Posterior vena cava (tissue), 2 donors: ENCODE measurements around the gene EVA1A. TPM values are rescaled to one million over a fixed set of nuclear protein-coding genes. Genes with fewer than 3 reads are reported as not detected.

ENCODE experiments used
- DNase-seq: peaks from one replicate; pipeline ENCODE4 v3.0.0-alpha.2; 2020; ENCODE audit warnings: low spot score
- intact Hi-C, 2 donors: fragments of 100-400 bp; cut with DNase I; formaldehyde crosslinking; loops; one replicate each; pipeline versions ENCODE4 v1.14.1 to v1.14.2; 2022 to 2023
- total RNA-seq, 2 donors: library from RNA; stranded (reverse); fragmentation: NEBNext Ultra II Directional; extraction: Animal tissue kit (Norgen Biotek cat#: 25700); gene quantifications; one replicate each; pipeline ENCODE4 v1.2.1, GENCODE V29; 2021
- donor health status: DM: yes; HTN: yes; CAD: no.
- donor health status: DM: yes; HTN: yes; CAD: no.

Gene EVA1A
- total RNA-seq, 2 donors from 2014 or later: 0.56 to 1.1 TPM

DNA sequence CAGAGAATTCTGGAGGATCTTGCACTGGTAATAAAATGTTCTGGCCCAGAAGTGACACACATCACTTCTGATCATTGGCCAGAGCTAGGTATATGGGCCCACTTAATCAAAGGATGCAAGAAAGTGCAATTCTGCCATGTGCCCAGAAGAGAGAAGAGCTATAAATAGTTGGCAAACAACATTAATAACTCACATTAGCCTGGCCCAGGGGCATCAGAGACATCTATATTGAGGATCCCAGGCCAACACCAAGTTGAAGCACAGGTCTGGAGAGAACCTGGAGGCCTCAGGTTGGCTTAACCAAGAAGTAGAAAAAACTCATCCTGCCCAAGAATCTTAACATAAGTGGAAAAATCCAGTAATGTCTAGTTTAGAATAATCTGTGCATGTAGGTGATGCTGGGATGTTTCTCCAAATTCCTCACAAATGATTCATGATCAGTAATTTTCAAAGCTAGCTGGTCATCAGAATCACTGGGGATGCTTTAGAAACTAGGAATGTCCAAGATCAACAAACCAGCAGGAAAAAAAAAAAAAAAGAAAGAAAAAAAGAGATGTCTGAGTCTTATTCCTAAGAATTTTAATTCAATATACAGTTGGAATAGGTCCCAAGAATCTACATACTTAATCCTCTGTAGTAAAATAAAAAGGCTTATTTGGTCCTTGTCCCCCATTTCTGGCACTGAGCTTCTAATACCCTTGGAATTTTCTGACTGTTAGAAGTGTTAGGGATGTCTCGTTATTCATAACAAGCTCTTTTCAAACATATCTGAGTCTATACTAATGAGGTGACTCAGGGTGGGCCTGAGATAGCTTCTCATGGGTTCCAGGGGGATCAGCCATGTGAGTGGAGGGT lies 35.0 kb upstream of the EVA1A start:
- no peak for DNase-seq

GRCh38 chr2:75594596-75594995 lies 33.9 kb upstream of the EVA1A start:
- no peak for DNase-seq
- intact Hi-C loops: no loop called here

More for the DNA sequence above, 35.0 kb upstream of the EVA1A start:
- intact Hi-C loops: no loop called here

DNA sequence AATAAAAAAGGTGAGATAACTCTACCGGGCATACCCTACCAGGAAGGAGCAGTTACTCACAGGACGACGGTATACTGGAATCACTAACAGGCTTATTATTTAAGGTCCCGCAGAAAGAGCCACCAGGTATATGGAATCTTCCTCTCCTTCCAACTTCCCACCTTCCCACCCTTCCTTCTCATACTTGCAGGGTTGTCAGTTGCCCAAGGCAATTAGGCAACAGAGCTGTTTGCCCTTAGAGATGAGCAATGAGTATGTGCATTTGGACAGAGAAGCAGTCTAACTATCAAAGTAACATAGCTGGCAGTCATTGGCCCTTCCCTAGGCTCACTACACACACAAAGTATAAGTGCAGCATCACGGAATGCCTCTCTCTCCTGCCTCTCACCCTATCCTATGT lies 32.1 kb upstream of the EVA1A start:
- DNase-seq: no peak
- intact Hi-C loops: no loop called here

- intact Hi-C loops: no loop called here
- no peak for DNase-seq
These were observed 31.3 kb upstream of the EVA1A start for GRCh38 chr2:75592030-75592429.

GRCh38 chr2:75589391-75590105 lies 28.8 kb upstream of the EVA1A start:
- DNase-seq: no peak
- intact Hi-C loops: no loop called here

DNA sequence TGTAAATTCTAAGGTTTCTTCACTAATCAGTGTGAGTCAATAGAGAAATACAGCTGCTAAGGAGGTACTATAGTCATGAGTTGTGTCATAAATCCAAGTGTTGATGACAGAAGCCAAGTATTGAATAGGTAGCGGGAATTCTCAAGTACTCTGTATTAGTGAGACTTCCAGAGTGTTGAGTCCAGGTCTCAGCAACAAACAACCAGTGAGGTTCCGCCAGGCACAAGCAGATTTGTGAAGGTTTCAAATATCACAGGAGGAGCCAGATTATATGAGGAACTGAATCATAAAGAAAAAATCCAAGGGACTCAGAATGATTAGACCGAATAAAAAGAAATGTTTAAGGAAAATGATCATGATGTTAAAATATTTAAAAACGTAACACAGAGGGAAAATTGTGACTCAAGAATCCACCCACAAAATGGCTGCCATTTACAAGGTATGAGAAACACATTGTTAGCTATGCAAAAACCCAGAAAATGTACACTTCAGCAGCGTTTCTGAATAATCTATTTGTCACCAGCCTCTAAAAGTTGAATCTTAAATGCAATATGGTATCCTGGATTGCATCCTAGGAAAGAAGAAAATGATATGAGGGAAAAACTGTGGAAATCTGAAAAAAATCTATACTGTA lies 27.3 kb upstream of the EVA1A start:
- DNase-seq: no peak
- intact Hi-C loops: no loop called here

GRCh38 chr2:75586971-75587370 lies 26.2 kb upstream of the EVA1A start:
- intact Hi-C loops: no loop called here
- no peak for DNase-seq

- intact Hi-C loops: no loop called here
- no peak for DNase-seq
These were observed 22.1 kb upstream of the EVA1A start for GRCh38 chr2:75582840-75583239.

DNA sequence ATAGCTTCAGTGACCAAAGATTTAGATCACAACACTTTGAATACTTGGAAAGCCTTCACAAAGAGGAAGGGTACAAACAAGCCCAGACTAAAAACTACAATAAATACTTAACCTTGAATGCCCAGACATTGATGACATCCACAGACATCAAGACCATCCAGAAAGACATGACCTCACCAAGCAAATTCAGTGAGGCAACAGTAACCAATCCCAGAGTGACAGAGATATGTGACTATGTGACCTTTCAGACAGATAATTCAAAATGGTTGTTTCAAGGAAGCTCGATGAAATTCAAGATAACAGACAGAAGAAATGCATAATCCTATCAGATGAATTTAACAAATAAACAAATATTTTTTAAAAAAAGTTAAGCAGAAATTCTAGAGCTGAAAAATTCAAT lies 19.9 kb upstream of the EVA1A start:
- intact Hi-C loops: no loop called here
- no peak for DNase-seq

GRCh38 chr2:75580156-75580555 lies 19.4 kb upstream of the EVA1A start:
- DNase-seq: no peak
- intact Hi-C loops: no loop called here

- DNase-seq: no peak
- intact Hi-C loops: no loop called here
These were observed 18.4 kb upstream of the EVA1A start for GRCh38 chr2:75579186-75579585.

DNA sequence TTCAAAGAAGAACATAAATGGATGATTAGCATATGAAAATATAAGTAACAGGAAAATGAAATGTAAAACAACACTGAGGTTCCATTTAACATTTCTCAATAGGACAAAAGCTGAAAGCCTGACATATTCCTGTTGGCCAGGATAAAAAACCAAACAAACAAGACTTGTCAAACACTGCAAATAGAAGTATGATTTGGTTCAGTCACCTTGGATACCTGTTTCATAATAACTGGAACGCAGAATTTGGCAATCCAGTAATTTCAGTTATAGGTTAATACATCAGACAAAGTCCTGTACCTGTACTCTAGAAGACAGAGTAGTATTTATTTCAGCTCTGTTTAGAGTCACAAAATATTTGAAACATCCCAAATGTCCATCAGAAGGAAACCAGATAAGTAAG lies 16.5 kb upstream of the EVA1A start:
- intact Hi-C loops: no loop called here

DNA sequence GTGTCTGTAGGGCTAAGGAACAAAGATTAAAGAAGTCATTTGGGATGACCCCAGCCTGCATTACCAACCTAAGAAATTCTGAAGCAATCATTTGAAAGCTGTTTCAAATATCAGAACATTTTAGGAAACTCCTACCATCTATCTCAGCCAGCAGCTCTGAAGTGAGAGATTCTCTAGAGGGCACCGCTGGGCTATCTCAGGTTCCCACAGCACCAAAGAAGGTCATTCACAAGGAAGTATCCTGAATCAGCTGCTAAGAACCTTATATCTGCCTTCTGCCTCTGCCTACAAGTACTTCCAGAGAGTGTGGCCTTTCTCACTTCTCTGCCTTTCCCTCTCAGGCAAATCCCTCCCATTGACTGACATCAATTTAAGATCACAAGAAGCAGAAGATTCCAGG lies 13.4 kb upstream of the EVA1A start:
- DNase-seq: no peak
- intact Hi-C loops: no loop called here

More for the DNA sequence above, 16.5 kb upstream of the EVA1A start:
- DNase-seq: no peak

- intact Hi-C loops: no loop called here
- no peak for DNase-seq
These were observed 12.6 kb upstream of the EVA1A start for GRCh38 chr2:75573145-75573878.

DNA sequence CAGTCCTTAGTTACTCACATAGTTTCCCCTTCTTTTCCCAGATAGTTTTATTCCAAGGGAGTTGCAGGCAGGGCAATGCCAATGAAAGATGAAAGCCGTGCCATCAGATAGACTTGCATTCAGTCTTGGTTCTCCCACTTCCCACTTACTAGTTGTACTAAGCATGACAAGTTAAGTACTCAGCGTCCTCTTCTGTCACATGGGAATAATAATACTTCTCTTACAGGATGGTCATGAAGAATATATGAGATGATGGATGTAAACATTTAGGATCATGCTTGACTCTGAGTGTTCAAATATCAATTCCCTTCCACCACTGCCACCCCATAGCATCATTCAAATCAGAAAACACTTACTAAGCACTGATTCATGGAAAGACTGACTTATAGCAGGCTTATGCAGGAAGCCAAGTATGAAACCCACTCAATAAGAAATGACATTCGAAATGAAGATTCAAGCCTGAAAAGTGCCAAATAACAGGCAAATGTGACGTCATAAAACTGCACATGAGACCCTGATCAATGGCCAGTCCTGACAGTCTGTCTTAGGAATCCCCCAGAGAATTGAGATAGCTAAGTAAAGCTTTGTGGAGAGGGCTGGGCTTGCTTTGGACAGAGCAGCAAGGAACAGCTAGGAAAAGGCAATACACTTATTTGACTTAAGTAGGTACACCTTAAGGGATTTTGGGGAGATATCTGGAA lies 11.1 kb upstream of the EVA1A start:
- intact Hi-C loops: no loop called here
- no peak for DNase-seq

- no peak for DNase-seq
- intact Hi-C loops: no loop called here
These were observed 10.4 kb upstream of the EVA1A start for GRCh38 chr2:75570948-75571729.

DNA sequence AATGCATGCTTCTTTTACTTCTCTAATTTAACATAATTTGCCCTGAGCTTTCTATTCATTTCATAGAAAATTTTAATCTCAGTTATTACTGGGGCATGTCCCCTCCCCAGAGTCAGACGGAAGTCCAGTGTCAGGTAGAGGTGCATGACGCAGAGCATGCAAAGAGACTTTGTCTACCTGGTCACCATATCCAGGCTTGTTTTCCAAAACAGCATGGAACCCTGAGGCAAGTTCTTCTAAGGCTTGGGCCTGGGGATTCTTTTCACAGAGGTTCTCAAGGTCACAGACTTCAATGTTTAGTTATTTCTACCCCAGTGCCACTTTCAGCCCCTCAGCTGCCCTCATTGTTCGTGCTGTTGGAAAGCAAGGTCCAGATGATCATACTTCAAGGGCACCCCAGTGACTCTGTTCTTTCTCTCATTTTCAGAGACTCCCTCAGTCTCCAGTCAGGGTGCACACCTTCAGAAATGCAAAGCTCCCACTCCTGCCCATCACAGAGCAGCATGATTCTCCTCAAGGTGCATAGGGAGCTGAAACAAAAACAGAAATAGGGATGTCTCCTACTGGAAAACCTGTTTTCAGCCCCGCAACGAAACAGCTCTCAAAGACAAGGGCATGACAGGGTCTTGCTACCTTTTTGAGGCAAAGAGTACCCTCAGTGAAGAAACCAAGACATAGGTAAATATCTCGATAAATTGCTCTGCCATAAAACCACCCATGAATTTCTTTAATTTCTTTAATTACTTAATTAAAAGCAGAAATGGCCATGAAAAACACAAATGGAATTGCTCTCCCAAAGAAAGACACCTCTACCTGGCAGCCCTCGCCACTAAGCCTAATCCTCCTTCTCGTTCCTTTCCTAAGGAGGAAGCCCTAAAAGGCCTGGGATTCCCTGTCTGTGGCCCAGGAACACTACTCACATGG lies 9.5 kb upstream of the EVA1A start:
- DNase-seq: no peak

More for the DNA sequence above, 9.5 kb upstream of the EVA1A start:
- intact Hi-C loops: no loop called here
